Chondrocyte (in vitro differentiated cells): Measurements from ENCODE around the gene SPATS2L. TPM values are rescaled to one million over a fixed set of nuclear protein-coding genes. Genes with fewer than 3 reads are reported as not detected.

Experiments
- DNase-seq: peaks from one replicate; pipeline ENCODE4 v3.0.0; 2021; ENCODE audit warnings: mixed read lengths, low spot score
- H3K27ac Mint-ChIP-seq: one replicate; pipeline ENCODE4 v1.8.0; 2021; ENCODE audit warnings: mild to moderate bottlenecking, moderate library complexity, mixed read lengths; ENCODE audit not compliant: unreplicated experiment
- H3K27me3 Mint-ChIP-seq: 2 replicates; pipeline ENCODE4 v1.8.0; 2021; ENCODE audit warnings: low read depth, mixed read lengths
- H3K36me3 Mint-ChIP-seq: 2 replicates; pipeline ENCODE4 v1.8.0; 2021; ENCODE audit warnings: low read depth, mixed read lengths
- H3K4me1 Mint-ChIP-seq: 2 replicates; pipeline ENCODE4 v1.8.0; 2021; ENCODE audit warnings: low read depth, mild to moderate bottlenecking, mixed read lengths
- H3K4me3 Mint-ChIP-seq: one replicate; pipeline ENCODE4 v1.8.0; 2021; ENCODE audit warnings: mild to moderate bottlenecking, moderate library complexity, mixed read lengths; ENCODE audit not compliant: unreplicated experiment
- H3K9me3 Mint-ChIP-seq: 2 replicates; pipeline ENCODE4 v1.8.0; 2021; ENCODE audit warnings: low read depth, mixed read lengths
- total RNA-seq: library from RNA; stranded (reverse); gene quantifications from 3 replicates; pipeline ENCODE4 v1.2.1, GENCODE V29; 2021
- TF ChIP-seq, protein P1 (sequence below): fragments of 200-600 bp; sonication (generic); IDR thresholded peaks from 2 replicates; pipeline ENCODE4 v1.5.0; 2021; ENCODE audit warnings: antibody characterized with exemption, mild to moderate bottlenecking, moderate library complexity

SPATS2L gene
- total RNA-seq, 1 donor from 2014 or later, result 237 TPM

DNA sequence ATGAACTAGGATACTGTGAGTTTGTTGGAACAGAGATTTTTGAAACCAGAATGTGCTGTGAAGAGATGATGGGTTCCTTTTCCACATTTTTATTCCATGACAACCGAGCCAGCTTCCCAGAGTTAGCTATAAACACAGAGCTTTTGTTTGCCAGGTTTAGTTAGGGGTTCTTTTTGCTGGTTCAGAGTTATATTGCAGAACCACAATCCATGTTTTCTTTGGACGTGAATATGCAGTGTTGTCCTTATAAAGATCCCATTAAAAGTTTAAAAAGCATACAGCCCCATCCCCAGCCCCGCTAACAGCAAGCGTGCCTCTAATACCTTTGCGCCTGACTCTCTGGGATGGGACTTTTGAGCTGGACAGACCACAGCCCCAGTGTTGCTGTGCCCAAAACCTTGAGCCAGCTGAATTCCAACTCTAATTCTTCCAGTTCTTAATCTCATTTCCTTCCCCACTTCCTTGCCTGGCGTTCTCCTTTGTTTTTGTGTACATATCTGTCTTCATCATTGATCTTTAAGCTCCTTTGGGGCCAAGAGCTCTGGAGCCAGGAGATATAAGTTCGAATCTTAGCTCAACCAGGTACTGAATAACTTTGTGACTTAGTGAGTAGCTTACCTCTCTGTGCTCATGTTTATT lies 72.3 kb downstream of the SPATS2L start:
- TF ChIP-seq, protein P1, sequence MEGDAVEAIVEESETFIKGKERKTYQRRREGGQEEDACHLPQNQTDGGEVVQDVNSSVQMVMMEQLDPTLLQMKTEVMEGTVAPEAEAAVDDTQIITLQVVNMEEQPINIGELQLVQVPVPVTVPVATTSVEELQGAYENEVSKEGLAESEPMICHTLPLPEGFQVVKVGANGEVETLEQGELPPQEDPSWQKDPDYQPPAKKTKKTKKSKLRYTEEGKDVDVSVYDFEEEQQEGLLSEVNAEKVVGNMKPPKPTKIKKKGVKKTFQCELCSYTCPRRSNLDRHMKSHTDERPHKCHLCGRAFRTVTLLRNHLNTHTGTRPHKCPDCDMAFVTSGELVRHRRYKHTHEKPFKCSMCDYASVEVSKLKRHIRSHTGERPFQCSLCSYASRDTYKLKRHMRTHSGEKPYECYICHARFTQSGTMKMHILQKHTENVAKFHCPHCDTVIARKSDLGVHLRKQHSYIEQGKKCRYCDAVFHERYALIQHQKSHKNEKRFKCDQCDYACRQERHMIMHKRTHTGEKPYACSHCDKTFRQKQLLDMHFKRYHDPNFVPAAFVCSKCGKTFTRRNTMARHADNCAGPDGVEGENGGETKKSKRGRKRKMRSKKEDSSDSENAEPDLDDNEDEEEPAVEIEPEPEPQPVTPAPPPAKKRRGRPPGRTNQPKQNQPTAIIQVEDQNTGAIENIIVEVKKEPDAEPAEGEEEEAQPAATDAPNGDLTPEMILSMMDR, result no peak
- Mint-ChIP-seq H3K27ac (peak overlapping the region; percentile 89), H3K9me3 (no peaks in the 10 kb centered on the region), H3K27me3 (no peaks in the 10 kb centered on the region), H3K36me3 (no peaks in the 10 kb centered on the region), H3K4me1 (peaks cover 78% of the 10 kb centered on the region), H3K4me3 (no peak overlapping the region)
- DNase-seq, result no peak

DNA sequence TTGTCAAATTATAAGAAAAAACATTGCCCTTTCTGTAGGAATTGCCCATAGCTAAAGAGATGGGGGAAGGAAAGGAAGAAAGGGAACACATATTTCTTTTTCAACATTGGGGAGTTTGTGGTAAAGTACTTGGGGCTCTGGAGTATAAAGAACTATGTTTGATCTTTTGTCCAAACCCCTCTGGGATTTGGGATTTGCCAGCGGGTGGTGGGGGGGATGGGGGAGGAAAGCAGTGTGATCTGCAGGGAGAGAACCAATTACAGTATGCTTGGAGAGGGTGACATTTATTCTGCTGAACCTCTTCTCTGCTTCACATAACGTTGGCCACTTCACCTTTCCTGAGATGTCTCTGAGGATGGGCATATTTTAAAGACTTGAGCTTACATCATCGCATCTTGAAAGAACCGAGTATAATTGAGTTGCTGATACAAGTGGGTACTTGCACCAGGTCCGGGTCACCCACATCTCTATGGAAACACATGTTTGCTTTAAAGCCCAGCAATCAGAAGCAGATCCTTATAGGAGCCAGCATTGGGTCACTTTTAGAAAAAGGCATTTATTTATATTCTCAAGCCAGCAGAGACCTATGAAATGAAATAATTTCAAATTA lies 73.1 kb downstream of the SPATS2L start:
- no peak overlapping the region for H3K4me3 Mint-ChIP-seq
- TF ChIP-seq, protein P1, result no peak
- no peaks in the 10 kb centered on the region for H3K27me3 Mint-ChIP-seq
- DNase-seq, result no peak
- H3K9me3 Mint-ChIP-seq, result no peaks in the 10 kb centered on the region
- H3K36me3 Mint-ChIP-seq, result no peaks in the 10 kb centered on the region
- H3K4me1 Mint-ChIP-seq, result peaks cover 72% of the 10 kb centered on the region
- H3K27ac Mint-ChIP-seq, result peak overlapping the region; percentile 89

DNA sequence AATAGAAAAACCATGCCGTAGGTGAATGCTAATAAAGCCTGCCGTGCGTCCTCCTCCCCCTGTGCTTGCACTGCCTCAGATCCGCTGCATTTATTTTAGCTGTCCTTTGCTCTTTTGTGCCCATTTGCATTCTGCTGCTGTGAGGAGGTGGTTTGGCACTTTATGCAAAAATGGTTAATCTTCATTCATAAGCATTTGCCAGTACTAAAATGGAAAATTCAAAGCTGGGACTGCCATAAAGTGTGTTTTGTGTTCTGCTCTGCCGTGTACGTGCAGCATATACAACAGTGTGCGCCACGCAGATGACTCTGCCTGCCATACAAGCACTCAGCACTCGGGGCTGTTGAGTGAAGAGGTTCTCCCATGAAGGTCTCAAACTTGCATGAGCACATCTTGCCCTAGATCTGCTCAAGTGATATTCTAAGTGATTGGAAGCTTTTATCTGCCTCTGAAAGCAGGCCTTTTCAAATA lies 73.6 kb downstream of the SPATS2L start:
- Mint-ChIP-seq H3K27ac (peak overlapping the region; percentile 89), H3K9me3 (no peaks in the 10 kb centered on the region), H3K27me3 (no peaks in the 10 kb centered on the region), H3K4me1 (peaks cover 72% of the 10 kb centered on the region), H3K36me3 (no peaks in the 10 kb centered on the region), H3K4me3 (no peak overlapping the region)
- DNase-seq, result no peak
- TF ChIP-seq, protein P1, result no peak

DNA sequence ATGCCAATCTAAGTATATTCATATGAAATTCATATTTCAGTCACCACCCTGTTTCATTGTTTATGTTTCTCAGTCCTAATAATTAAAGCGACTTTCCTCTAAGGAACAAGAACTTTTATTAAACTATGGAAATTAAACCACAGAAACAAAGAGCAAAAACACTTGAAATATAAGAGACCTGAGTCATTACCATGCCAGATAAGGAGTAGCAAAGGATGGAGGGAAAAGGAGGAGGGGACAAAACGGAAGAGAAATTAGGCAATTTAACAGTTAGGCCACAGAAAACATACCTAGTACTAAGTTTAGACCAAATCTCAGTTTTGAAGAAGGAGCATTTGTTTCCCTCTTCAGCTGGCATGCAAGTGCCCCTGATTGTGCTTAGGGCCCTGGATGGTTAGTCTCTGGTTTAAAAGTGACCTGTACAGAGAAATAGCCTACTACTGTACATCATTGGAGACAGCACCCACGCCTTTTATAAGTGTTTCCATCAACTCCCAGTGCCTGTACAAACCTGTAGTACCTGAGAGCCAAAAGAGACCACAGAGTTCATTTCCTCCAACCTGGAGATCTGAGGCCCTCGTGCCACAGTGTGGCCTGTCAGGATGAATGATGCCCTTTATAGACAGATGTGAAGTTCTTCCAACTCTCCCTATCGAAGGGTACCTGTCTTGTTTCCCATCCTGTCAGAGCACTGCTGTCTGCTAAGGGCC lies 74.5 kb downstream of the SPATS2L start:
- no peaks in the 10 kb centered on the region for H3K36me3 Mint-ChIP-seq
- H3K27me3 Mint-ChIP-seq, result no peaks in the 10 kb centered on the region
- peaks cover 69% of the 10 kb centered on the region for H3K4me1 Mint-ChIP-seq
- H3K9me3 Mint-ChIP-seq, result no peaks in the 10 kb centered on the region
- TF ChIP-seq, protein P1, result no peak
- peak overlapping the region; percentile 89 for H3K27ac Mint-ChIP-seq
- H3K4me3 Mint-ChIP-seq, result no peak overlapping the region
- no peak for DNase-seq

DNA sequence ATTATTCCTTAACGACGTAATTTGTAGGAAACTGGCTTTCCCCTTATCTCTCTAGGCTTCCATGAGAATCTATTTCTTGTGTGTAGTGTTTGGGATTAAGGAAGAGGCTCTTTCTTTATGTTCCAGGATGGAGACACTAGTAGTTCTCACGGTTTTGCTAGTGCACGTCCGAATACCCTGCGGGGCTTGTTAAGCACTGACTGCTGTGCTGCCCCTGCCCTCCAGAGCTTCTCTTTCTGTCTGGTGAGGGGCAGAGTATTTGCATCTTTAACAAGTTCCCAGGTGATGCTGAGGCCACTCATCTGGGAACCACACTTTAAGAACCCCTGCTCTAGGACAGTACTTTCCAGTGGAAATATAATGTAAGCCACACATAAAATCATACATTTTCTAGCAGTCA lies 76.4 kb downstream of the SPATS2L start:
- H3K36me3 Mint-ChIP-seq, result peaks cover 6% of the 10 kb centered on the region
- H3K27me3 Mint-ChIP-seq, result no peaks in the 10 kb centered on the region
- no peak for DNase-seq
- TF ChIP-seq, protein P1, result no peak
- H3K9me3 Mint-ChIP-seq, result no peaks in the 10 kb centered on the region
- H3K4me3 Mint-ChIP-seq, result no peak overlapping the region
- peaks cover 53% of the 10 kb centered on the region for H3K4me1 Mint-ChIP-seq
- H3K27ac Mint-ChIP-seq, result peak overlapping the region; percentile 84
